Tibial nerve (tissue), 4 donors: ENCODE results near the gene PTPN14. TPM values are rescaled to one million over a fixed set of nuclear protein-coding genes. Genes with fewer than 3 reads are reported as not detected.
"Not testable (repeated sequence)": the region's sequence is repeated elsewhere in the genome, so short reads cannot be mapped to it uniquely, and the experiment has no call there.

Source experiments
- DNase-seq, 2 donors: peaks; one replicate each; pipeline ENCODE4 v3.0.0-alpha.2; 2019; ENCODE audit warnings: low spot score in 2 of 2
- H3K27ac ChIP-seq, 4 donors: fragments of 200-600 bp; sonication (generic) in 3 of 4; one replicate each; pipeline ENCODE4 v1.5.1; 2017 to 2019; ENCODE audit warnings: mild to moderate bottlenecking in 1 of 4
- H3K27me3 ChIP-seq, 2 donors: fragments of 200-600 bp; sonication (generic) in 1 of 2; one replicate each; pipeline versions ENCODE4 v1.5.1 to v1.6.0; 2017 to 2019
- H3K36me3 ChIP-seq, 3 donors: fragments of 200-600 bp; sonication (generic); one replicate each; pipeline ENCODE4 v1.5.1; 2018 to 2019
- H3K4me1 ChIP-seq, 4 donors: fragments of 200-600 bp; sonication (generic) in 3 of 4; one replicate each; pipeline ENCODE4 v1.5.1; 2017 to 2019
- H3K4me3 ChIP-seq, 4 donors: fragments of 200-600 bp; sonication (generic) in 3 of 4; one replicate each; pipeline ENCODE4 v1.5.1; 2017 to 2019; ENCODE audit warnings: mild to moderate bottlenecking in 1 of 4, moderate library complexity in 1 of 4
- H3K9me3 ChIP-seq, 4 donors: fragments of 200-600 bp; sonication (generic) in 3 of 4; one replicate each; pipeline ENCODE4 v1.5.1; 2017 to 2019
- EP300 ChIP-seq, 2 donors: sonication (generic); formaldehyde crosslinking; IDR thresholded peaks; one replicate each; pipeline ENCODE4 v1.6.1; 2017; ENCODE audit warnings: antibody characterized with exemption in 2 of 2, mild to moderate bottlenecking in 1 of 2
- POLR2A ChIP-seq, 2 donors: fragments of 450-650 bp; IDR thresholded peaks; one replicate each; pipeline ENCODE4 v1.6.1; 2017; ENCODE audit warnings: antibody characterized with exemption in 2 of 2, mild to moderate bottlenecking in 2 of 2, moderate library complexity in 2 of 2
- WGBS, 2 donors: methylation state at CpG; one replicate each; pipeline ENCODE4 v1.1.5; 2018; 5-methylcytosine and 5-hydroxymethylcytosine counted together
- total RNA-seq, 4 donors: library from RNA; depleted of rRNA; stranded (reverse); fragments of >200 nt; gene quantifications; one replicate each; pipeline ENCODE4 v1.1.0, GENCODE V29; 2016
- TF ChIP-seq, protein P1 (sequence below), 5 experiments: fragments of 200-600 bp in 3 of 5; fragments of 450-650 bp in 2 of 5; sonication (generic) in 3 of 5; IDR thresholded peaks; one replicate each; pipeline ENCODE4 v1.5.1; 2016 to 2019; ENCODE audit warnings: antibody characterized with exemption in 5 of 5, mild to moderate bottlenecking in 3 of 5, moderate library complexity in 2 of 5

PTPN14 gene
- total RNA-seq, 4 donors from 2014 or later, result 25.8 to 47.4 (median 38.2) TPM

DNA sequence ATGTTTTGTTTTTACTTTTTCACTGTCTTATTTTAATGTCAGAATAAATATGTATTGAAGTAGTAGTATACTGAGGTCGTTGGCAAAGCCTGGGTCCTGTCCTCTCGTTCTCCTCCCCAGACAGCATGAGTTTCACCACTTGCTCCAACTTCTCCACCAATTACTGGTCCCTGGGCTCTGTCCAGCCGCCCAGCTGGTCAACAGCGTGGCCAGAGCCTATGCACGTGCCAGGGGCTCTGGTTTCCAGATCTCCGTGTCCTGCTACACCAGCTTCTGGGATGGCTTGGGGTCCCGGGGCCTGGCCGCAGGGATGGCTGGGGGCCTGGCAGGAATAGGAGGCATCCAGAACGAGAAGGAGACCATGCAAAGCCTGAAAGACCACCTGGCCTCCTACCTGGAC lies 19.3 kb downstream of the PTPN14 start:
- Histone ChIP-seq H3K4me3 (no peak overlapping the region), H3K27ac (no peak overlapping the region), H3K27me3 (no peaks in the 10 kb centered on the region), H3K9me3 (no peaks in the 10 kb centered on the region), H3K4me1 (peaks cover 0 to 17% (median 0%) of the 10 kb centered on the region in 4 donors), H3K36me3 (peaks cover 0 to 12% (median 0%) of the 10 kb centered on the region in 3 donors)
- DNase-seq, result no peak
- 90 to 91% methylated on average over 9 of the region's 9 CpGs for WGBS, 2 donors
- TF ChIP-seq, protein P1, sequence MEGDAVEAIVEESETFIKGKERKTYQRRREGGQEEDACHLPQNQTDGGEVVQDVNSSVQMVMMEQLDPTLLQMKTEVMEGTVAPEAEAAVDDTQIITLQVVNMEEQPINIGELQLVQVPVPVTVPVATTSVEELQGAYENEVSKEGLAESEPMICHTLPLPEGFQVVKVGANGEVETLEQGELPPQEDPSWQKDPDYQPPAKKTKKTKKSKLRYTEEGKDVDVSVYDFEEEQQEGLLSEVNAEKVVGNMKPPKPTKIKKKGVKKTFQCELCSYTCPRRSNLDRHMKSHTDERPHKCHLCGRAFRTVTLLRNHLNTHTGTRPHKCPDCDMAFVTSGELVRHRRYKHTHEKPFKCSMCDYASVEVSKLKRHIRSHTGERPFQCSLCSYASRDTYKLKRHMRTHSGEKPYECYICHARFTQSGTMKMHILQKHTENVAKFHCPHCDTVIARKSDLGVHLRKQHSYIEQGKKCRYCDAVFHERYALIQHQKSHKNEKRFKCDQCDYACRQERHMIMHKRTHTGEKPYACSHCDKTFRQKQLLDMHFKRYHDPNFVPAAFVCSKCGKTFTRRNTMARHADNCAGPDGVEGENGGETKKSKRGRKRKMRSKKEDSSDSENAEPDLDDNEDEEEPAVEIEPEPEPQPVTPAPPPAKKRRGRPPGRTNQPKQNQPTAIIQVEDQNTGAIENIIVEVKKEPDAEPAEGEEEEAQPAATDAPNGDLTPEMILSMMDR (IDR thresholded peaks at IDR 0.05), result no peak
- TF ChIP-seq POLR2A (IDR thresholded peaks at IDR 0.05) (no peak), EP300 (IDR thresholded peaks at IDR 0.05) (no peak)

DNA sequence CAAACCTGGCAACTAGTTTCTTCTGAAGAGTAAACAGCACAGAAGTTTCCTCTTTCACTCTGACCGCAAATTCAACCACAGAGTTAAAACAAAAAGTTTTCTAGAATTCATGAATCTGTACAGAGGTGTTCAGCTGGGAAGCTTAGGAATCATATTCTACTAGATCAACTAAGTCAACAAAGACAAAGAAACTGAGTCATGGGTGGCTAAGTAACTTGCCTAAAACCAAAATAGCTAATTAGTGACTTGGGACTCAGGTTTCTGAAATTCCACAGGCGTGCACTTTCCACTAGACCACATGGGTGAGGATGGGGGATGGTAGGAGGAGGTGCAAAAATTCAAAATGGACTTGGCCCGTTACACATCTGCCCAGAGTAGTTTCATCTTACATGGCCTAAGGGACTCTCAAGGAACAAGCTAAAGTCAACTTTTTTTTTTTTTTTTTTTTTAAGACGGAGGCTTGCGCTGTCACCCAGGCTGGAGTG lies 25.8 kb downstream of the PTPN14 start:
- TF ChIP-seq POLR2A (IDR thresholded peaks at IDR 0.05), result no peak
- TF ChIP-seq, protein P1 (IDR thresholded peaks at IDR 0.05), result no peak
- no peak for TF ChIP-seq EP300 (IDR thresholded peaks at IDR 0.05)
- Histone ChIP-seq H3K36me3 (no peaks in the 10 kb centered on the region), H3K4me1 (peaks cover 0 to 25% (median 0%) of the 10 kb centered on the region in 4 donors), H3K9me3 (no peaks in the 10 kb centered on the region), H3K4me3 (no peak overlapping the region), H3K27me3 (no peaks in the 10 kb centered on the region), H3K27ac (no peak overlapping the region)
- DNase-seq, result no peak
- 75% methylated on average over 5 of the region's 5 CpGs for WGBS, 2 donors

DNA sequence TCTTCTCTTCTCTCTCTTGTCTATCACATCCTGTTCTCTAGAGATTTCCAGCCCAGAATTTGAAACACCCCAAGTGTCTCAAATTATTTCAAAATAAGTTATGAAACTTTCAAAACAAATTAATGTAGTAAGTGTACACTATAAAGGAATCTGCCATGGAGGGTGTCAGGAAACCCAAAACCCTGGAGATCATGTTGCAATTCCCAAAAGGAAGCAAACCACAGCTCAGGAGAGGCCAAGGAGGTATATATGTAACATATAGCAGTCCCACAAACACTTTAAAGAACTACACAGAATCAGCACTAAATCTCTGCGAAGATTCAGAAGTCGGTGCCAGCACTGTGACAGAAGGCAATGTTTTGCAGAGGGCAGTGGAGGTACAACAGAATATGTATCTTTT lies 26.6 kb downstream of the PTPN14 start:
- Histone ChIP-seq H3K27ac (no peak overlapping the region), H3K36me3 (no peaks in the 10 kb centered on the region), H3K4me3 (no peak overlapping the region), H3K27me3 (no peaks in the 10 kb centered on the region), H3K4me1 (peaks cover 0 to 23% (median 0%) of the 10 kb centered on the region in 4 donors), H3K9me3 (no peaks in the 10 kb centered on the region)
- TF ChIP-seq POLR2A (IDR thresholded peaks at IDR 0.05) (no peak), EP300 (IDR thresholded peaks at IDR 0.05) (no peak)
- TF ChIP-seq, protein P1 (IDR thresholded peaks at IDR 0.05), result no peak
- no peak for DNase-seq
- WGBS, 2 donors, result 45 to 55% methylated on average over 2 of the region's 2 CpGs

DNA sequence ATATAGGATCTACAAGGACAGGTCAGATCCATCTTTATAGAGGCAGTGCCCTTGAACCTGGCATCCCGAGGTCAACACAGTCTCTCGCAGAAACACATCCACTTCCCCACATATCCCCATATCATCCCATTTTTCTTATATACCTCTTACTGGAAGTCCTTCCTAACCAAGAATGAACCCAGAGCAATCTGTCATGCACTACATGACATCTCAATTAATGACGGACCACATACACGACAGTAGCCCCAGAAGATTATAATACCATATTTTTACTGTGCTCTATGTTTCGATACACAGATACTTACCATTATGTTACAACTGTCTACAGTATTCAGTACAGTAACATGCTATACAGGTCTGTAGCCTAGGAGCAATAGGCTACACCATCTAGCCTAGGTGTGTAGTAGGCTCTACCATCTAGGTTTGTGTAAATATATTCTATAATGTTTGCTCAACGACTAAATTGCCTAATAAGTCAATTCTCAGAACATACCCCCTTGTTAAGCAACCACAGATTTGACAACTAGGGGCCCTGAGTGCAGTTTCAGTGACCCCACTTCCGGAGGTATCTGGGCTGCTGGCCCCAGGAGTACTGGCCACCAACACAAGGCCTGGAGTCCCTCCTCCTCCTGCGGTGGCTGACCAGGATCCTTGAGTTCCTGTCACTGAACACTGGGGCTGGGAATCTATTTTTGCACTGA lies 28.1 kb downstream of the PTPN14 start:
- no peak overlapping the region for H3K27ac ChIP-seq
- 86% methylated on average over 8 of the region's 8 CpGs for WGBS, 2 donors
- peaks cover 0 to 23% (median 0%) of the 10 kb centered on the region in 4 donors for H3K4me1 ChIP-seq
- no peak for TF ChIP-seq POLR2A (IDR thresholded peaks at IDR 0.05)
- no peak for DNase-seq
- H3K9me3 ChIP-seq, result no peaks in the 10 kb centered on the region
- H3K4me3 ChIP-seq, result no peak overlapping the region
- no peaks in the 10 kb centered on the region for H3K27me3 ChIP-seq
- H3K36me3 ChIP-seq, result no peaks in the 10 kb centered on the region

DNA sequence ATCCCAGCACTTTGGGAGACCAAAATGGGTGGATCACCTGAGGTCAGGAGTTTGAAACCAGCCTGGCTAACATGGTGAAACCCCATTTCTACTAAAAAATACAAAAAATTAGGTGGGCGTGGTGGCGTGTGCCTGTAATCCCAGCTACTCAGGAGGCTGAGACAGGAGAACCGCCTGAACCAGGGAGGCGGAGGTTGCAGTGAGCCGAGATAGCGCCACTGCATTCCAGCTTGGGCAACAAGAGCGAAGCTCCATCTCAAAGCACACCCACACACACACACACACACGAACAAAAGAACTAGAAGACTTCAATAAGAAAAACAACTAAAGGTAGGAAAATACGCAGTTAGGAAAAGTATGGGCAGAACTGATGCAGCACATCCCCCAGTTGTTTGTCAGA lies 29.9 kb downstream of the PTPN14 start:
- H3K27ac ChIP-seq, H3K9me3 ChIP-seq, H3K27me3 ChIP-seq, DNase-seq, H3K4me3 ChIP-seq, H3K36me3 ChIP-seq: not testable (repeated sequence)
- WGBS, 2 donors, result 90 to 98% methylated on average over 9 of the region's 9 CpGs
- H3K4me1 ChIP-seq, result peaks cover 0 to 20% (median 0%) of the 10 kb centered on the region in 4 donors

DNA sequence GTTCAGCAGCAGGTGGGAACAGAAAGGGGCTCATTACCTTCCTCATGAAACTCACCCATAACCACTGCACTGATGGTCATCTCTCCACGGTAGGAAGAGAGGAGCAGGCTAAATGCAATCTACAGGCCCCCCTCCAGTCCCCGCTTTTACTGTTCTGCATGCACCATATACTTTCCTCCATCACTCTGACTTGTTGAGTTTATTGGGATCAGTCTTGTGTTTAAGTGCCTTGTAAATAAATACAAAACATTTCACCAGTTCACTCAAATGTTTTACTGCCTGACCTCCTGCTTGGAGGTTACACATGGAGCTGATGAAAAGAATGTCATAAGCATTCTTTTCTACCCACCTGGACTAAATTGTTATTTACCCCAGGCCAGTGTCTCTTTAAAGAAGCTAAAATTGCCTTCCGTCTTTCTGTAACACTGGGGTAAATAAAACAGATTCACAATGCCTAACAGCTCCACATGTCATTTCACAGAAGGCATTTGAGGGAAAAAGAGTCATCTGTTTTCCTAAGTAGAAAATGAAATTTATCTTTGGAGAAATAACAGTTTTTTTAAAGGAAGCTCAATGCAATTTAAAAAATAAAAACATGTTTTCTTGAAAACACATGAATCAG lies 30.7 kb downstream of the PTPN14 start:
- Histone ChIP-seq H3K4me3 (no peak overlapping the region), H3K27ac (no peak overlapping the region), H3K4me1 (peaks cover 0 to 22% (median 5%) of the 10 kb centered on the region in 4 donors), H3K9me3 (no peaks in the 10 kb centered on the region), H3K36me3 (no peaks in the 10 kb centered on the region), H3K27me3 (no peaks in the 10 kb centered on the region)
- 66 to 73% methylated on average over 3 of the region's 3 CpGs for WGBS, 2 donors
- DNase-seq, result no peak
- TF ChIP-seq, protein P1 (IDR thresholded peaks at IDR 0.05), result no peak
- TF ChIP-seq EP300 (IDR thresholded peaks at IDR 0.05), result no peak
- TF ChIP-seq POLR2A (IDR thresholded peaks at IDR 0.05), result no peak
